HL-60 (cell line): Measurements from ENCODE around the gene SPINK8.

Experiments used
- DNase-seq, 2 experiments: peaks; one replicate each; pipeline ENCODE4 v3.0.0-alpha.2; 2010 to 2020; ENCODE audit warnings: low read depth in 1 of 2, low spot score in 1 of 2
- H3K27ac ChIP-seq: fragments of 250-450 bp; sonication (Bioruptor Pico); replicated peaks from 2 replicates; pipeline ENCODE4 v1.5.1; 2020; ENCODE audit warnings: mild to moderate bottlenecking, moderate library complexity
- H3K27me3 ChIP-seq: fragments of 250-450 bp; sonication (Bioruptor Pico); 2 replicates; pipeline ENCODE4 v1.5.1; 2021; ENCODE audit warnings: mild to moderate bottlenecking, moderate library complexity; ENCODE audit not compliant: insufficient read depth, poor library complexity, severe bottlenecking
- H3K4me3 ChIP-seq: replicated peaks from 2 replicates; pipeline ENCODE4 v1.5.1; 2011; ENCODE audit warnings: mild to moderate bottlenecking, control low read depth, low read length; ENCODE audit not compliant: insufficient read depth
- GABPA ChIP-seq: IDR thresholded peaks from 2 replicates; pipeline ENCODE4 v1.6.1; 2012; ENCODE audit warnings: low read depth
- POLR2AphosphoS5 ChIP-seq: IDR thresholded peaks from 2 replicates; pipeline ENCODE4 v1.6.1; 2012; ENCODE audit warnings: low read depth
- SPI1 ChIP-seq: IDR thresholded peaks from 2 replicates; pipeline ENCODE4 v1.6.1; 2012; ENCODE audit warnings: low read depth, mild to moderate bottlenecking, borderline replicate concordance
- TF ChIP-seq, protein P1 (sequence below): IDR thresholded peaks from 2 replicates; pipeline ENCODE4 v1.6.1; 2012; ENCODE audit warnings: low read depth; ENCODE audit not compliant: insufficient replicate concordance
- TF ChIP-seq, protein P2 (sequence below): IDR thresholded peaks from one replicate; pipeline ENCODE4 v1.5.1; 2011; ENCODE audit warnings: low read length, control low read depth, inconsistent platforms; ENCODE audit not compliant: insufficient read depth

The SPINK8 gene

GRCh38 chr3:48296699-48297098 is 36.8 kb downstream of the SPINK8 start:
- TF ChIP-seq, protein P1, sequence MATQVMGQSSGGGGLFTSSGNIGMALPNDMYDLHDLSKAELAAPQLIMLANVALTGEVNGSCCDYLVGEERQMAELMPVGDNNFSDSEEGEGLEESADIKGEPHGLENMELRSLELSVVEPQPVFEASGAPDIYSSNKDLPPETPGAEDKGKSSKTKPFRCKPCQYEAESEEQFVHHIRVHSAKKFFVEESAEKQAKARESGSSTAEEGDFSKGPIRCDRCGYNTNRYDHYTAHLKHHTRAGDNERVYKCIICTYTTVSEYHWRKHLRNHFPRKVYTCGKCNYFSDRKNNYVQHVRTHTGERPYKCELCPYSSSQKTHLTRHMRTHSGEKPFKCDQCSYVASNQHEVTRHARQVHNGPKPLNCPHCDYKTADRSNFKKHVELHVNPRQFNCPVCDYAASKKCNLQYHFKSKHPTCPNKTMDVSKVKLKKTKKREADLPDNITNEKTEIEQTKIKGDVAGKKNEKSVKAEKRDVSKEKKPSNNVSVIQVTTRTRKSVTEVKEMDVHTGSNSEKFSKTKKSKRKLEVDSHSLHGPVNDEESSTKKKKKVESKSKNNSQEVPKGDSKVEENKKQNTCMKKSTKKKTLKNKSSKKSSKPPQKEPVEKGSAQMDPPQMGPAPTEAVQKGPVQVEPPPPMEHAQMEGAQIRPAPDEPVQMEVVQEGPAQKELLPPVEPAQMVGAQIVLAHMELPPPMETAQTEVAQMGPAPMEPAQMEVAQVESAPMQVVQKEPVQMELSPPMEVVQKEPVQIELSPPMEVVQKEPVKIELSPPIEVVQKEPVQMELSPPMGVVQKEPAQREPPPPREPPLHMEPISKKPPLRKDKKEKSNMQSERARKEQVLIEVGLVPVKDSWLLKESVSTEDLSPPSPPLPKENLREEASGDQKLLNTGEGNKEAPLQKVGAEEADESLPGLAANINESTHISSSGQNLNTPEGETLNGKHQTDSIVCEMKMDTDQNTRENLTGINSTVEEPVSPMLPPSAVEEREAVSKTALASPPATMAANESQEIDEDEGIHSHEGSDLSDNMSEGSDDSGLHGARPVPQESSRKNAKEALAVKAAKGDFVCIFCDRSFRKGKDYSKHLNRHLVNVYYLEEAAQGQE = no peak
- no peak for TF ChIP-seq GABPA
- no peak for TF ChIP-seq POLR2AphosphoS5
- TF ChIP-seq, protein P2, sequence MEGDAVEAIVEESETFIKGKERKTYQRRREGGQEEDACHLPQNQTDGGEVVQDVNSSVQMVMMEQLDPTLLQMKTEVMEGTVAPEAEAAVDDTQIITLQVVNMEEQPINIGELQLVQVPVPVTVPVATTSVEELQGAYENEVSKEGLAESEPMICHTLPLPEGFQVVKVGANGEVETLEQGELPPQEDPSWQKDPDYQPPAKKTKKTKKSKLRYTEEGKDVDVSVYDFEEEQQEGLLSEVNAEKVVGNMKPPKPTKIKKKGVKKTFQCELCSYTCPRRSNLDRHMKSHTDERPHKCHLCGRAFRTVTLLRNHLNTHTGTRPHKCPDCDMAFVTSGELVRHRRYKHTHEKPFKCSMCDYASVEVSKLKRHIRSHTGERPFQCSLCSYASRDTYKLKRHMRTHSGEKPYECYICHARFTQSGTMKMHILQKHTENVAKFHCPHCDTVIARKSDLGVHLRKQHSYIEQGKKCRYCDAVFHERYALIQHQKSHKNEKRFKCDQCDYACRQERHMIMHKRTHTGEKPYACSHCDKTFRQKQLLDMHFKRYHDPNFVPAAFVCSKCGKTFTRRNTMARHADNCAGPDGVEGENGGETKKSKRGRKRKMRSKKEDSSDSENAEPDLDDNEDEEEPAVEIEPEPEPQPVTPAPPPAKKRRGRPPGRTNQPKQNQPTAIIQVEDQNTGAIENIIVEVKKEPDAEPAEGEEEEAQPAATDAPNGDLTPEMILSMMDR = no peak
- TF ChIP-seq SPI1 = no peak
- Histone ChIP-seq H3K27me3 (no peaks in the 10 kb centered on the region), H3K4me3 (no peak overlapping the region), H3K27ac (no peak overlapping the region)
- DNase-seq = no peak

DNA sequence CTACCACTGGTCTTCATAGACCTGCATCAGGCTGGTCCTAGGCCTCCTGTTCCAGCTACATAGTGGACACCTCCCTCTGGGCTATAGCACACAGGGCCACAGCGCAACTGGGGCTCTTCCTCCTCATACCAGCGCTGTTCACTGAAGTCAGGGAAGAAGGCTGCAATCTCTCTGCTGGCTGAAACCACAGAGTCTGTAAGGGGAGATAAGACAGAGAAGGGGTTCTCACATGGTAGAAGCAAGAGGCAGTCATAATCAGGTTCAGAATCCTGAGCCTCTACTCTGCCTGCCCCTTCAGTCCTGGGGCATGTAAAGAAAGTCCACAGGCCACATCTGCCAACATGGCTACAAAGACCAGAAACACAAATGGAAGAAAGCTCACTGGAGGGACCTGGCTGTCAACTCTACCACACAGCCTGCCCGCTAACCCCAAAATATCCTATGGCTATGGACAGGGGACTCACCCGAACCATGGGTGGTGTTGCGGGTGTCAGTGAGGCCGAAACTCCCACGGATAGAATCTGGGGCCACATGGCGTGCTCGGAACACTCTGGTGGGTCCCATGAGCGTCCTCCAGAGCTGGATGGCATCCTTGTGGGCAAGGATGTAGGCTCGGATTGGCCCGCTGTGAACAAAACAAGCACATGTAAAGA is 38.7 kb downstream of the SPINK8 start:
- TF ChIP-seq, protein P1 = no peak
- TF ChIP-seq POLR2AphosphoS5 (no peak), GABPA (no peak), SPI1 (no peak)

GRCh38 chr3:48289659-48290058 is 43.8 kb downstream of the SPINK8 start:
- no peak for DNase-seq
- Histone ChIP-seq H3K4me3 (no peak overlapping the region), H3K27ac (no peak overlapping the region), H3K27me3 (no peaks in the 10 kb centered on the region)
- TF ChIP-seq, protein P1 = no peak
- TF ChIP-seq GABPA = no peak
- no peak for TF ChIP-seq POLR2AphosphoS5
- TF ChIP-seq, protein P2 = no peak
- TF ChIP-seq SPI1 = no peak

More for the DNA sequence above, 38.7 kb downstream of the SPINK8 start:
- Histone ChIP-seq H3K27me3 (no peaks in the 10 kb centered on the region), H3K27ac (no peak overlapping the region), H3K4me3 (no peak overlapping the region)
- DNase-seq = no peak
